Ramos (cell line): ENCODE data around the gene EXOC4.
"Not testable (repeated sequence)": the region's sequence is repeated elsewhere in the genome, so short reads cannot be mapped to it uniquely, and the experiment has no call there.

ENCODE experiments used
- in situ Hi-C: fragments of 300-500 bp; cut with MboI; formaldehyde crosslinking; loops from one replicate; pipeline ENCODE4 v1.14.3; 2022; ENCODE audit warnings: low sequenced_read_pairs; ENCODE audit not compliant: unreplicated experiment

EXOC4 gene

DNA sequence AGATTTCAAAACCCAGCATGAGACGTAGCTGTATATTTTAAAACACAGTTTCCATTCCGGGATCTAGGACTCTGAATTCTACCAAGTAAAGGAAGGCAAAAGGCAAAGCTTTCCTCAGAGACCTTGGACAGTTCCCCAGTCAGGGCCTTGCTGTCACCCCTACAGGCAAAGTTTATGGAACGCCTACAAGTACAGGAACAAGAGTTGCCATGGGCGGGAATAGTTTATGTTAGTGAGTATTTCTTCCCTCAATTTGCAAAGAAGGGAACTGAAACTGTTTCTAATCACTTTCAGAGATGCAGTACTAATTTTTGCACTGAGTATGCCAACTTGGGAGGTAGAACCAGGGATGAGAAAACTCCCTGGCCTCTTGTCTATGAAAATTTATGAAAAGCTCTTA is 806.1 kb downstream of the EXOC4 start:
- in situ Hi-C loops, result no loop called here

DNA sequence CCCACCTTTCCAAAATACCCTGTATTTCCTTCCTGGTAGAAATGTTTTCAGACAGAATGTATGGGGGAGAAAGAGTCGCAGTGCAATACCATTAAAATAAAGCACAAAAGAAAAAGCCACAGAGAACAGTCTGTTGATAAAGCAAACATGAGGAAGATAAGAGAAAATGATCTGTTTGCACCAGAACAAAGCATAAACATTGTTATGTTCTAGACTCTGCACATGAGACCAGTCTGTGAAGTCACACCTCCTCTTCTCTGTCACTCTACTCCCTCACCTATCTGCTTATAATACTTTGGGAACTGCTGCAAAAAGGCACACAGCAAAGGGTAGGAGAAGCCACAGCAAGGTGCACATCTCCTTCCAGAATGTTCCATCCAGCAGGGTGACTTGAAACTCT is 807.0 kb downstream of the EXOC4 start:
- in situ Hi-C loops, result no loop called here

DNA sequence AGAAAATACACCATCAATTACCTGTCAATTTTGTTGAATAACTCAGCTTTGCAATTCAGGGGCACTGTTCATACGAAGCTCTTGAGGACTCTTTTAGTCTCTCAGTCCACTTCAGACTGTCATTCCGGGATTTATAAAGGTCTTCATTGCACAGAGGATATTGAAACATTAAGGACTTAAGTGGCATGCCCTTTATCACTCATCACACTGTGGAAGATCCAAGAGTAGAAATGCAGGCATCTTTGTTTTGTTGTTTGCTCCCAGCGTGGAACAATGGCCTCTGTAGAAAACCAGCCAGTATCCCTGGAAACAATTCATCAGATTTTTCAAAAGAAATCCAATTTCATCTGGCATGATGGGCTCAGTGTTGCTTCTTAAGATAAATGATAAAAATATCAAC is 808.0 kb downstream of the EXOC4 start:
- in situ Hi-C loops, result no loop called here

DNA sequence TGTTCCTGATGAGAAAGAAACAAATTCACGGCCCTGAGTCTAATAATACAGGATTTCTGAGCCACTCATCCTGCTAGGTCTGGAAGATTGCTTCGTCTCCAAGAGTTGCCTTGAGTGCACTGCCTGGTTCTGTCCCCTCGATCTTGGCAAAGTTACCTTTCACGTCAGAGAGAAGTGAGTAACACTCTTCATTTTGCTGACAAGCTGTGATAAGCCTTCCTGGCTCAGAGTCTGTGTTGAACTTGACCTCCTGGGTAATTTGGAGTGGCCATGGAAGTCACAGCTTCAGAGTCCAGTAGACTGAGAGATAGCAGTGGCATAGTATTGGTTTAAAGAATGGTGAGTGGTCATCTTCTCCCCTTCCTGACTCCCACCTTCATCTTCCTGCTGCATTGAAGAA is 809.6 kb downstream of the EXOC4 start:
- in situ Hi-C loops, result no loop called here

DNA sequence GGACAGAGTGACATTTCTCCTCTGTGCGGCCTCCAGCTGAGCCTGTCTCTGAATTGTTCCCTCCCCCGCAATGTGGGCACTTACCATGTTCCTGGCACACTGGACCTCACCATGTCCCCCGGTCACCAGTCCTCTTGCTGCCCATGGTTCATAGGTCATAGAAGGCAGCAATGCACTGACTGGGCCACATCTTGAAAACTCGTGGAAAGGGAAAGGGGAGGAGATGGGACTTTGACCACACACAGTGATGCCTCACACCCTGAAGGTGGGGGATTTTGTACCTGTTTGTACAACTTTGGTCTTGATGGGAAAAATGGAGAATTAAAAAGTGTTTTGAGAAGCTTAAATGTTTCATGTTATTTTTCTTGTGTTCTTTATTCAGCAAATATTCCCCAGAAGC is 812.5 kb downstream of the EXOC4 start:
- in situ Hi-C loops, result no loop called here

DNA sequence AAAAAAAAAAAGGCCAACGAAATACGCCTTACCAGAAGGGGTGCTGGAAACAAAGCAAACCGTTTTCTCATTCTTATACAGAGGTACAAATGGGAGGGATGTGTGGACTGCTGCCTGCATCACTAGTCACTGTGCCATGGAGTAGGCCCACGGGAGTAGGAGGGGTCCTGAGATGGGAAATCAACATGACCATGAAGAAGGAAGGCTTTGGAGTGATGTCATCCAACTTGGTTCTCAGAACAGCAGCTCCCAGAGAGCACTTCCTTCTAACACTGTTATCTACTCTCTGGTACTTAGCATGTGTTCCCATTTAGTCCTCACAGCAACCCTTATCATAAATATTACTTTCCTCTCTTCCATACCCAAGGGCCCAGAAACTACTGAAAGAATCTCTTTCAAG is 814.3 kb downstream of the EXOC4 start:
- in situ Hi-C loops, result no loop called here

DNA sequence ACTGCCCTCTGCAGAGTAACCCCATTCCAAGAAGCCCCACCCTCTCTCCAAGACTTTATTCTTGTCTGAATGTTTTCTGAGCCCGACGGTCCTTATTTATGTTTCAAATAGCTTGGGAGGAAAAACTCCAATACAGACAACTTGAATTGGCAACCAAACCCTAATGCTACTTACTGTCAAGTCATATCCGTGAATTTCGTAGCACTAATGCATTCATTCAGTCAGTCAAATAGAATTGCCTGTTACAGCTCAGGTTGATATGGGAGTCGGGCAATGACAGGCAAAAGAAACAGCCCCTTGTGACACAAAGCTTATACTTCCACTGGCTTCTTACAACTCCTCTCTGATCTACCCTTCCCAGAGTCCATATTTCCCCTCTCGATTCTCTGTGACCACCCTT is 815.8 kb downstream of the EXOC4 start:
- in situ Hi-C loops, result no loop called here

DNA sequence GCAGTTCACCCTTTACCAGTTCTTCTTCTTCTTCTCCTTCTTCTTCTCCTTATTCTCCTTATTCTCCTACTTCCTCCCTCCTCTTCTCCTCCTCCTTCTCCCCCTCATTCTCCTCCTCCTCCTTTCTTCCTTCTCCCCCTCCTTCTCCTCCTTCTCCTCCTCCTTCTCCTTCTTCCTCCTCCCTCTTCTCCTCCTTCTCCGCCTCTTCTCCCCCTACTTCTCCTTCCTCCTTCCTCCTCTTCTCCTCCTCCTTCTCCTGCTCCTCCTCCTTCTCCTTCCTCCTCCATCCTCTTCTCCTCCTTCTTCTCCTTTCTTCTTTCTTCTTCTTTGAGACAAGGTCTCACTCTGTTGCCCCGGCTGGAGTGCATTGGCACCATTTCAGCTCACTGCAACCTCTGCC is 816.3 kb downstream of the EXOC4 start:
- in situ Hi-C loops, result no loop called here

DNA sequence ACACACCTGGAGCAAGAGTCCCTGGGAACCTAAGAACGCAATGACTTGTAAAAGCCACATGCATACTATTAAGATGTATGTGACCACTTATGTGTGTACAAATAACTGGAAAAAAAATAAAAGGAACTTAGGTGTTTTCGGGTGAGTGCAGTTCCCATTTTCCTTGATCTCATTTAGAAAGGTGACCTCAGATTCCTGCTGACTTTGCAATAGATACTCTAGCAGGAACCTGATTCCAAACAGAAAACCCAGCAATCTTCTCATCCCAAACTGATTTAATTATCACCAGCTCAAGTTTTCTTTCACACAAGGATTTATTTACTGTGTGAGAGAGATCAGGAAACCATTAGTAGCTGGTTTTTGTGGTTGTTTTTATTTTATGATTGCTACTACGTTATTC is 817.8 kb downstream of the EXOC4 start:
- in situ Hi-C loops, result no loop called here

DNA sequence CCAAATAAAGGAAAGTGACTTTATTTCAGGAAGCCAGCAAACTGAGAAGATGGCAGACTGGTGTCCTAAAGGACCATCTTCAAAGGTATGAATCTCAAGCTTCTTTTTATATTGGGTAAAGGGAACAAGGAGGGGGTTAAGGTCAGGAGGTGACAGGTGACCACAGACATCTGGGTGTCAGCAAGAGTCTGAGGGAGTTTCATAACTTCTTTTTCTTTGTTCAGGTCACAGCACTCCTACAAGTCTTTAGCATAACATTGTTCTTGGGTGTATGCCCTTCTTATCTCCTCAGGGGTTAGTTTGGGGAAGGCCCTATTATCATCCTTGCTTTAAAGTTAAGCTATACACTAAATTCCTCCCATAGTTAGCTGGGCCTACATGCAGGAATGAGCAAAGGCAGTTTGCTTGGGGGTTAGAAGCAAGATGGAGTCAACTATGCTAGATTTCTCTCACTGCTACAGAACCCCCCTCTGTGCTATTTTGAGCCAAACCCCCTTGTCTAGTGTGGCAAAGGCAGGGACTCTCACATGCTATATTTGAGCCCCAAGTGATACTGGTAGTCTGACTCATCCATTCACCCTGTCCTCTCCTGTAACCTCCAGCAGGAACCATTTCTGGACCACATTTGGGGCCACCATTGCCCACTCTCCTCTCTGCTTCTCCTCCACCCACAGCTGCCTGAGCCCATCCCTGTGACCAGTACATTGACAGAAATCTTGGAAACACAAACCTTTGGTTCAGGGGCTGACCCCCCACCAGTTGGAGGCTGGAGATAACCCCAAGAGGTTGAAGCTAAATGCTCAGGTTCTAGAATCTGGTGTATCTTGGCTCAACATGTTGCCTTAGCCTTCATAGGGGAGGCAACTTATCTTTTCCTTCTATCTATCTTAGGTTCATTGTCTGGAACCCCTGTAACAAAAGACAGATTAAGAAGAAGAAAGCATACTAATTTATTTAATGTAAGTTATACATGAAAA is 818.8 kb downstream of the EXOC4 start:
- in situ Hi-C loops, result no loop called here

DNA sequence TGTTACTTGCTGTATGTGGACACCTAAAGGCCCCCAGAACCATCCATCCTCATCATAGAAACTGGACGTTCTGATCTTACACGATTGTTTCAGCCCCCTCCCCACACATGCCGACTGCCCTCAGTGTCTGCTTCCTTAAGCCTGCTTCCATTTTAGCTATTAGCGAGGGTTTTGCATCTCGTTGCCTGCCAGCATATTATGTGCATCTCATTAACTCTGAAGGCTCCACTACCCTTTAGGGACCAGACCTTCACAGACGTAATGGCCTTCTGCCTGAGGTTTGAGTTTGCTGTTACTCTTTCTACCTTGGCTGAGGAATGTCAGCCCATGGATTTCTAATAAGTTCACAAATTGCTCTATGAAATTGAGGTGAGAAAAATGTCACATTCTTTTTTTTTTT is 820.4 kb downstream of the EXOC4 start:
- in situ Hi-C loops, result no loop called here

DNA sequence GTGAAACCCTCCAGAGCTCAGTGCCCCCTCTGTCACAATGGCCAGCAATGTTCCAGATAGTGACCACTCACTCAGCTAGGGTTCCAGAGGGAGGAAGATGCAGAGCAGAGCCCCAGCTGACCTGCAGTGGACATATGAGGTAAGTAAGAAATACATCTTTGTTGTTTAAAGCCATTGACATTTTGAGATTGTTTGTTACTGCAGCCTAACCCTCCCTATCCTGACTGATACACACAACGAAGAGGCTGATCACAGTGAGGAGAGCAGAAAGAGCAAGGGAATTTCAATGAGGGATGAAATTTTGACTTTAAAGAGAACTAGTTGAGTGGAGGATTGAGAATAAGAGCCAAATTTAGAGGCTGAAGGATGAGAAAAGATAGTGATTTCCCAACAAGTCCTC is 822.9 kb downstream of the EXOC4 start:
- in situ Hi-C loops, result no loop called here

DNA sequence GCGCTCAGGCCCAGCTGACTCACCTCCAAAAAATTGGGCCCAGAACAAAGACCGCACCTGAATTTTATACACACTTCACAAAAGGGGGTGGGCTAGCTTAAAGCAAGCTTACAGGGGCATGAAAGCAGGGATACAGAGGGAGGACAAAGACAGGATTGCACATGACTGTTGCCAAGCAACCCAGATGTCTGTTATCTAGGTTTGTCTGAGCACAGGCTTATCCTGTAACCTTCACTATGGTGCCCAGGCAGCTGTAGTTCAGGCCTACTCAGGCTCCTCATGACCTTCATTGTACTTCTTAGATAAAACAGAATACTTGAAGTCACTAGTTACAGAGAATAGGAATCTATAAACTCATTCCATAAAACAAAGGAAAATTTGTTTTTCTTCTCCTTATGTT is 824.7 kb downstream of the EXOC4 start:
- in situ Hi-C loops, result not testable (repeated sequence)

DNA sequence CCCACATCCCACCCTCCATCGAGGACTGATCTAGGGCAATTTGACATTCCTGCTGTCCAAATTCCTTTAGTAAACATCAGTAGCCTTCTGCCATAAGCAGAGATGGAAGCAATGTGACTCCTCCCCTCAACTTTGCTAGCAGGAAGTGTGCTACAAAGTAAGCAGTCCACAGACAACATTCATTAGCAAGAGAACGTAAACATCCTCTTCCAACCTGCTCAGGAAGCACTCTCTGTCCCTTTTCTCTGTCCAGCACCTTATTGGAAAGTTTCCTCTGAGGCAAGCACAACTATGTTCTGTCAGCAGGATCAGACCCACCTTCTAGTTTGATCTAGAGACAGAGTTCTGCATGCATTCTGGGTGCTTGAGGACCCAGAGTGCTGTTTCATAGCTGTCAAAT is 826.1 kb downstream of the EXOC4 start:
- in situ Hi-C loops, result no loop called here

DNA sequence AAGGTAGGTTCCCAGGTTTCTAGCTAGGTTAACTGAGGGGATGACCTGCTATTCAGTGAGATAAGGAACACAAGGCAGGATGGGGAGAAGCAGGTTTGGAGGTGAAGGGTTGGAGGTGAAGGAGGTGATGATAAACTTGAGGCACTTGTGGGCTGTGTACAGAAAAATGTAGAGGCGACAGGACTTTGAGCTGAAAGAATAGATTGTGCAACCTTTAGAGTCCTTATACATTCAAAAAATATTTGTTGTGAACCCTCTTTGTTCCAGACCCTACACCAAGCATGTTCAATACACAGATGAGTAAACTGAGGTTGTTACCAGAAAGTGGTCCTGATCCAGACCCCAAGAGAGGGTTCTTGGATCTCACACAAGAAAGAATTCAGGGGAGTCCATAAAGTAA is 828.8 kb downstream of the EXOC4 start:
- in situ Hi-C loops, result no loop called here

DNA sequence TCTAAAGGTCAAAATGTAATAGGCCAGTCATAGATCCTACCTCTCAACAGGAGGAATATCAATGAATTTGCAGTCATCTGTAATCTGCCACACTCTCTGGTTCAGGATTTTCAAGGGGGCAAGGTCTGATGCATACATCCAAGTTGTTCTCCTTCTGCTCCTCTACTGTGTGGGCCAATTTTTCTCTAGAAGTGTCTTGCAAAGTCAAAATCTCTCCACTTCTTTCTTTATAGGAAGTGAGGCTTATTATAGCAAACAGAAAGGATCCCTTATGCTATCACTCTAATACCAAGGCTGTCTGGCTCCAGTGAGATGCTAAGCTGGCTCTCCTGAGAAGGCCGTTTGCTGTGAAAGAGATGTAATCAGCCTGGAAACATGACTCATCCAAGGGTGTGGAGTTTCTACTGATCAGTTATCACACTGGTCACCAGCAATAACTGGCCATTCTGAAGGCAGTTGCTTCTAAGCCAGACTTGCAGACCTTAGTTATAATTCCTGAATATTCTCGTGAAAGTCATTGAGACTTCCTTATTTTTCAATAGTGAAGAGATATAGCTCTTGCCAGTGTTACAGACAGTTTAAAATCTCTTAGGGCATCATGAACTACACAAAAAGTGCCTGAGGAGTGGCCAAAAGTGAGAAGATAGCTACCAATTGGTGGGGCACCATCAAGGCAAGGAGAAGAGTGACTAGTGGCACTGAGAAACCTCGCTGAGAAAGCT is 831.0 kb downstream of the EXOC4 start:
- in situ Hi-C loops, result no loop called here

DNA sequence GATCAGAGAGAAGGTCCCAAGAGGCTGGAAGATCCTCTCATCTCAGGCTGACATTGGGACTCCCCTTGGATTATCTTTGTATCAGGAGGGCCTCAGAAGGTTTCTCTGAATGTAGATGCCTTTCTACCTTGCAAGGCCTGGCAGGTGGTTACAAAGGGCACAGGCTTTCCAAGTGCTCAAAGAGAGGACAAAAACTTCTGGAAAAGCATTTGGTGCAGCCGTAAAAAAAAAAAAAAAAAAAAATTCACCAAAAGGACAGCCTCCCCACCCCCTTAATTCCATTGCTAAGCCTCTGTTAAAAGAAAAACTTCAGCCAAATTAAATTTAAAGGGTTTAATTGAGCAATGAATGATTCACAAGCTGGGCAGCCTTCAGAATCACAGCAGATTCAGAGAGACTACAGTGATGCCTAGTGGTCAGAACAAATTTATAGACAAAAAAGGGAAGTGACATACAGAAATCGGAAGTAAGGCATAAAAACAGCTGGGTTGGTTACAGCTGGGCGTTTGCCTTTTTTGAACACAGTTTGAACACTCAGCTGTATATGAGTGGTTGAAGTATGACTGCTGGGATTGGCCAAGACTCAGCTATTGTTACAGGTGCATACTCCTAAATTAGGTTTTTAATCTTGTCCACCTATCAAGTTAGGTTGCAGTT is 831.7 kb downstream of the EXOC4 start:
- in situ Hi-C loops, result no loop called here

DNA sequence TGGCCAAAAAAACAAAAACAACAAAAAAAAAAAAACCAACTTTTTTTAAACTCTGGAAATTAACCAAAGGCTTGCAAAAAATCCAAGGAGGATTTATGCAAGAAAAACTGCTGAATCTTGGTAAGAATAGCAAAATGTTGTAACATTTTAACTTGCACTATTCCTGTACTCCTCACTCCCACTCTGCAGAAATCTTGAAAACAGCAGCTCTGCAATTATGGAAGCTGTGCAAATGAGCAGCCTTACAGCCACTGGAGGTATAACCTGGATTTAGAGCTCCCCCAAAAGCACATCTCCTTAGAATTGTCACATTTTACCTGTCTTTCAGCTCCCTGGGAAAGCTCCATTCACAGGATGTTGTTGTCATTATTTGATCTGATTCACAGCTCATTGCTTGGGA is 832.4 kb downstream of the EXOC4 start:
- in situ Hi-C loops, result no loop called here

DNA sequence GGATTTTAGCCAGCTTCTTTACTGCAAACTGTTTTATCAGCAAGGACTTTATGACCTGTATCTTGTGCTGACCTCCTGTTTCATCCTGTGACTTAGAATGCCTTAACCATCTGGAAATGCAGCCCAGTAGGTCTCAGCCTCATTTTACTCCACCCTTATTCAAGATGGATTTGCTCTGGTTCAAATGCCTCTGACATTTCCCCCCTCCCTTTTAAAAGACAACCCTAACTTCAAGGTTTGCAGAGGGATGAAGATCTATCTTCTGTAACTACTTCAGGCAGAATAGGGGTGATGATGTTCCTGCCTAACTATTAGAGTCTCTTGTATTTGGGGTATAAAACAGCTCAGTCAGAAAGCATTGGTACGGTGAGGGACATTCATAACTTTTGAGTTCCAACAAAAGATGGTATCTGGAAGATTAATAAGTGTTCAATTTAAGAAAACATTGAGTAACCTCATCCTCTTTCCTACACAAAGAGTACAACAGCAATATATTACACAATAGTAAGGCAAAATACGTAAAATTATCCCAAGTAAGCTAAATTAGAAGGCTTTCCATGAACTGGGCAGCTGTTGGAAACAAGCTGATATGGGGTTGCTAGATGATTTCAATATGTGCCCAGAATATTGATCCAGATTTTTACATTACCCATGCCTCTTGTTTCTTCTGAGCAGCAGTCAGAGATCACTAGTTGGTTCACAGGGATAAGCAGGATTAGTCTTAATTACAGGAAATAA is 834.3 kb downstream of the EXOC4 start:
- in situ Hi-C loops, result no loop called here

DNA sequence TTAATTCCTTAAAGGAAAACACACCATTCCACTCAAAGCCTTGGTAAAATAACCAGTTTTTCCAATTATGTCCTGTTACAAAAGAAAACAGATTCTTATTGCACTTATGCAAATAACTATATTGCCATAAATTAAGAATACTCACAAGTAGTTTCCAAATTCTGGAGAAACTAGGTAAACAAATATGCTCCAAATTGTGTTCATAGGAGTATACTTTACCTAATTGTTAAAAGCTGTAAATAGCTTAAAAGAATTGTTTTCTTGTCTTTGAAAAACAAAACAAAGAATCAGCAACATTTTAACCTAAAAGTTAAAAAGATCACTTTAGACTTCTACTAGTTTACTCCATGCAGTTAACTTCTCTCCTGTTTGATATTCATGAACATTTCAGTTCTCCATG is 835.3 kb downstream of the EXOC4 start:
- in situ Hi-C loops, result no loop called here
